Brain pericyte (primary cell): ENCODE data around the gene SERPINA5.

Experiments
- DNase-seq: peaks from one replicate; pipeline ENCODE4 v3.0.0-alpha.2; 2012; ENCODE audit warnings: low read depth, low spot score

Gene SERPINA5, protein sequence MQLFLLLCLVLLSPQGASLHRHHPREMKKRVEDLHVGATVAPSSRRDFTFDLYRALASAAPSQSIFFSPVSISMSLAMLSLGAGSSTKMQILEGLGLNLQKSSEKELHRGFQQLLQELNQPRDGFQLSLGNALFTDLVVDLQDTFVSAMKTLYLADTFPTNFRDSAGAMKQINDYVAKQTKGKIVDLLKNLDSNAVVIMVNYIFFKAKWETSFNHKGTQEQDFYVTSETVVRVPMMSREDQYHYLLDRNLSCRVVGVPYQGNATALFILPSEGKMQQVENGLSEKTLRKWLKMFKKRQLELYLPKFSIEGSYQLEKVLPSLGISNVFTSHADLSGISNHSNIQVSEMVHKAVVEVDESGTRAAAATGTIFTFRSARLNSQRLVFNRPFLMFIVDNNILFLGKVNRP

GRCh38 chr14:94581127-94581999 is at the start of gene SERPINA5:
Gene SERPINA5, plus strand, starts transcription at chr14:94581426. Its CDS starts 5,937 bp downstream, at chr14:94587363.
- DNase-seq, result no peak

DNA sequence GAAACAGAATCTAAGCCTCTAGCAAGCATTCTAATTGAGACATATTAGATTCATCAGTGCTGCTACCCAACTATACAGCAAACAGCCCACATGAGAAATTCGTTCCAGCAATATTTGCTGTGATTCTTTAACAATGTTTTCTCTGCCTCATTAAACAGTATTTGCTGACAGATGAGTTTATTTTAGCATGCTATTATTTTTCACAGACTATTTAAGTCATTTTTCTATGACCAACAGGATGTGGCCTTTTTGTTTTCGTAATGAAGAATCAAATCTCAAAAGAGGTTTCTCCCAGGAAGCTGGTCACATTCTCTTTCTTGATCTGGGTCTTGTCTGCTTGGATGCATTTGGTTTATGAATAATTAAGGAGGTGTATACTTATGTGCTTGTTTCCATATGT is 48.8 kb upstream of the SERPINA5 start:
- DNase-seq, result no peak

GRCh38 chr14:94535506-94535905 is 45.7 kb upstream of the SERPINA5 start:
- DNase-seq, result no peak

DNA sequence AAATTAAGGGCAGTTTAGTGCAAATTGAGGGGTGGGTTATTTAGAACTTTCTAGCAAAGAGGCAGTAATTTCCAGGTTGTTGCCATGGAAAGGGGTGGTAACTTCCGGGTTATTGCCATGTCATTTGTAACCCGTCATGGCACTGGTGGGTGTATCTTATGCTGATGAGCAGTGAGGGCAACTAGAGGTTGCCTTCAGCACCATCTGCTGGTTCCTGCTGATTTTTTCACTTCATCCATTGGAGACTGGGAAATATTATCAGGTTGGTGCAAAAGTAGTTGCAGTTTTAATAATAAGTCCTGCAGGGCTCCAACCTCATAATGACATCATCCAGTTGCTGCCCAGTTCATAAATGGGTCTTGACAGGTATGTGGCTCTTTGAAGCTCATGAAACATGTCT is 44.4 kb upstream of the SERPINA5 start:
- DNase-seq, result no peak

DNA sequence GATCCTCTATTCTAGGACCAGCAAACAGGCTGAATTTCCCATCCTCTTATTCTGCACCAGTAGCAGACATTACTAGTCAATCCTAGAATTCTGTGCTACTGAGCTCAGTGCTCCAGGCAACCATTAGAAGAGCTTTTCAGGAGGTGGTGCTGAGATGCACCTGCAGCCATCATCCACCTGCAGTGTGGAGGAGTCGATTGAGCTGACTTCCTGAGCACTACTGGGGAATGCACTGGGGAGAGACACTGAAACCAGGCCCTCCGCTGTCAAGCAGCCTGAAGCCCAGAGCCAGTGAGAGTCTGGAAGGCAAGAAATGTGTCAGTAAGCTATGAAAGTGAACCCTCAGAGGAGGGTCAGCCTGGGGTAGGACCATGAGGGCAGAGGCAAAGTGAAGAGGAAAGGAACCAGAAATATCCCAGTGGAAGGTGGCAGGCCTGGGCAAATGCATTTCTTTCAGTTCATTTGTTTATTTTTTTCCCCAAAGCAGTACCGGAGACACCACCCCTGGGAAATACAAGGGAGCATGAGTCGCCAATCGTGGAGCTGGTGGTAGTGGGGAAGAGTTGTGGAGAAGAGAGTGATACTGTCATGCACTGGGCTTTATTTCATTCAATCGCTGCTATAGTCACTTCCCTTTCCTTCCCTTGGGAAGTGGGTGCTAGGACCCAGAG is 43.0 kb upstream of the SERPINA5 start:
- DNase-seq, result no peak

GRCh38 chr14:94539181-94539580 is 42.0 kb upstream of the SERPINA5 start:
- DNase-seq, result no peak

DNA sequence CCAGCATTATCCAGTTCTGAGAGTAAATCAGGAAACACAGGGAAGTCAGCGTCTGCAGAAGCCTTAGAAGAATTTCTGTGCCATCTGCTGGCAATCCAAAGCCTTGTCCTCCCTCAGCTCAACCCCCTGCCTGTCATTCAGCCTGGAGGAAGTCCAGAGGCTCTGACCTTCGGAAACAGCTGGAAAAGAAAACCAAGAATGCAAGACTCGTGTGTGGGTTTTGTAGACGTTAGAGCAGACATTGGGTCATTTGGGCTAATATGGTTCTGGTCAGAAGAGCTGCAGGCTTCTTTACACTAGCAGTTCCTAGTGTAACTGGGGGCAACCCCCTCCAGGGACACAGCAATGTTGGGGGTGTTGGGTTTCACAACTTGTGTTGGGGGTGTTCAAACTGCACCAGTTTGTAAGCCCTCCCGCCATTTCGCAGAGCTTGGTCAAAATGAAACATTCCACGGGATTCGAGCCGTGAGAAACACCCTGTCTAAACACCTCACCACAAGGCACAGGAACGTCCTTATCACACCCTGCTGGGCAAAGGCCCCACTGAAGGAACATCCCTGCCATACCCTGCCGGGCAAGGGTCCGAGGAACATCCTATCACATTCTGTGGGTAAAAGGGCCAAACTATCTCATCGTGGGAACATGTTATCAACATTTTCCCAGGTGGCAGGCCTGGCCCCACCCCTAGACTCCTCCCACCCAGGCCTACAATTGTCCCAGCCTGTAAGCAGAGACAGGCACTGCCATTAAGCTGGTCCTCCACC is 41.0 kb upstream of the SERPINA5 start:
- DNase-seq, result peak; percentile 71

GRCh38 chr14:94541234-94541975 is 39.8 kb upstream of the SERPINA5 start:
- no peak for DNase-seq

DNA sequence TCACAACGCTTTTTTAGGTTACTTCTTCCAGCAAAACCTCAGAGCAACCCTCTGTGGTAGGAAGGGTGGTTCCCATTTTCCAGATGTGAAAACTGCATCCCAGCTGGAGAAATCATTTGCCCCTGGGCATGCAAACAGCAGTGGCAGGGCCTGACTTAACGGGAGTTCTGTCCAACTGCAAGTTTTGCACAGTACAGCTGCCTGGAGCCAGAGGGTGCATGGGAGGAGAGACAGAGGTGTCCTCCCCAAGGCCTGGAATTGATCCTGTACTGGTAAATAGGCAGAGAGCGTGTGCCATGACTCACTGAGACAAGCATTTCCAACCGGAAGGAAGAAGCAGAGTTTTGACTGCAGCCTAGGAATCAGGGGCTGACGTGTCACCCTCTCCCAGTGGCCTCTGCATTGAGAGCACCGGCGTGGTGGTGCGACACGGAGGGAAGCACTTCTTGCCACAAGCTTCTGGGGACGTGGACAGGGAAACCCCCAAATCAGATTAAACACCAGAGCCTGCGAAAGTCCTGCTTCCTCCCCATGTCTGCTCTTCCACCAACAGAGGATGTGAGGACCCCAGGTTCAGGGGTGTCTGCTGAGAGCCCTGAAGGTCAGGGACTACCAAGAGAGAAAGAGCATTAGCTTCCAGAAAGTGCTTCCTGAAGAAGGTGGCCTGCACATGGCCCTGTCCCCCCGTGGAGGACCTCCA is 39.0 kb upstream of the SERPINA5 start:
- DNase-seq, result no peak

GRCh38 chr14:94542811-94543440 is 38.3 kb upstream of the SERPINA5 start:
- DNase-seq, result no peak

GRCh38 chr14:94543449-94544124 is 37.6 kb upstream of the SERPINA5 start:
- DNase-seq, result no peak

GRCh38 chr14:94544726-94545125 is 36.5 kb upstream of the SERPINA5 start:
- no peak for DNase-seq

DNA sequence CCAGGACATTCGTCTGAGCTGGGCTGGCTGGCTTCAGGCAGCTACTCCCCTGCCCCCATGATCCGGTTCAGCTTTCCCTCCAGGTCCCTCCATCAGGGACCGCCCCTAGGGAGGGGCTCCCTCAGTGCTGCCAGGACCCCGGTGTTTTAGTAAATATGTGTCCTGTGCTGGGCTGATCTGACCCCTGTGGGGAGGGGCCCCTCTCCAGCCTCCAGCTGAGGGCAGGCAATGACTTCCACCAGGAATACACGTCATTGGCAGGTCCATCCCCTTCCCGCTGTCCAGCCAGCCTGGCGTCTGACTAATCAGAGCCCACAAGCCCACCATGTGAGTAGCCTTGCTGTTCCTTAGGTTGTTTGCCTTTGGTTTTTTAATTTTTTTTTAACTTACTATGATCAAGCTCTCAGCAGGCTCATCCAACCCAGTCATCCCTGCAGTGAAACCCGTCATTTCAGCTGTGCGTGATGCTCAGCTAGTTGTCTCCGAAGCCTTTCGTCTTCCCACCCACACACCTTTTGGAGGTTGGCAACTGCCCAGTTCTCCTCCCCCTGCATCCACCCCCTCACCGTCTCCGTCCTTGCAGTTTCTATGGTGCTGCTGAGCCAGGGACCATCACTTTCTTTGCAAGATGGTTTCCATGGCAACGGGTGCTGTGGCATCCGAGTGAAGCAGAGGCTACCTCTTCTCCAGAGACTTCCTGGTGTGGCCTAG is 35.9 kb upstream of the SERPINA5 start:
- peak; percentile 88 for DNase-seq

- no peak for DNase-seq
Measured at GRCh38 chr14:94547151-94547680, 34.0 kb upstream of the SERPINA5 start.

DNA sequence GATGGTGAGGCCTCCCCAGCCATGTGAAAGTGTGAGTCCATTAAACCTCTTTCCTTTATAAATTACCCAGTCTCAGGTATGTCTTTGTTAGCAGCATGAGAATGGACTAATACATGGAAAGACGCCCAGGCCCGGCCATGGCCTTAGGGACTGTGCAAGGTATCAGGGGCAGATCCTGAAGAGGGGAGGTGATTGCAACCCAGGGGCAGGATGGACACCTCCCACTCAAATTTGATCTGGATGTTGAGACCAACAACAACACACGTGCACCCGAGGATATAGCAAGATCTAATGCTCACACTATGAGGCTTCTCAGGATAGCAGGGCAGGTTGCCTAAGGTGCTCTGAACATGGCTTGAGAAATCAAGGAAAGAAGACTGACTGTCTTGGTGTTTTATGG is 33.5 kb upstream of the SERPINA5 start:
- no peak for DNase-seq

DNA sequence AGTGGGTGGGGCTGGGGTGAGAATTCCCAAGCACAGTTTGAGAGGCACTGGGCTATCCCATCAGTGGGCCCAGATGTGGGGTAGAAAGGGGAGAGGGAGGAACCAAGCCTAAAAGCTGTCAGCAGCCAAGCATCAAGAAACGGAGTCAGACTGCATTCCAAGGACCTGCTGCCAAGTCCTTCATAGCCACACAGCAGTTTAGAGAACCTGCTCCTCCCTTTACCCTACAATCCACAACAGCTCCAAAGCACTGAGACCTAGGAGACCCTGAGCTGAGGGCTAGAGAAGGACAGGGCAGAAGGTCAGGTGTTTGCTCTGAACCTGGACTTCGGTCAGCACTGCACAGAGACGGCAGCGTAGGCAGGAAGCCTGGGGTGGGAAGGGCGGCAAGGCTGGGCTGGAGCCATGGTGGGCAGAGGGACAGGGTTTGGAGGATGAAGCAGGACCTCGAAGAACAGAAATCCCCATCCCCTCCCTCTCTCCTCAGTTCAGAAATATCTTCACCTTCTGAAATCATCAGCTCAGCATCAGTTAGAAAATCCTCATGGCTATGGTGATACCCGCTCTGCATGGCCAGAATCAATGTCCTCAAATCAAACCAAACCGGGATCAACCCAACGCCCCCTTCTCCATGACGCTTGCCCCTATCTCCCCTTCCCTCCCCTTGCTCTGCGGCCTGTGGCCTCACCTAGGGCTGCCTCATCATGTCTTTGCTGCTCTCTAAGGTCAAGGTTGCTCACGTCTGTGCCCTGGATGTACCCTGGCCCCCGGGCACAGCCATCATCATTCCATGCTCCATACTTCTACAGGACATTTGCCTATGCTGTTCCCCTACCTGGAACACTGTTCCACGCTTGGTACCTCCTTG is 32.9 kb upstream of the SERPINA5 start:
- DNase-seq, result no peak
